H9 (cell line): ENCODE results near the gene NT5DC4. TPM values are rescaled to one million over a fixed set of nuclear protein-coding genes. Genes with fewer than 3 reads are reported as not detected.

Experiments
- DNase-seq: peaks from one replicate; pipeline ENCODE4 v3.0.0-alpha.2; 2017
- H2AFZ ChIP-seq: one replicate; pipeline ENCODE4 v1.6.1; 2013; ENCODE audit warnings: mild to moderate bottlenecking, low read length, control low read depth, moderate library complexity
- H2AK5ac ChIP-seq: 2 replicates; pipeline ENCODE4 v1.6.1; 2013; ENCODE audit warnings: low read length, control low read depth, mixed read lengths; ENCODE audit not compliant: insufficient read length
- H2BK120ac ChIP-seq: one replicate; pipeline ENCODE4 v1.6.1; 2013; ENCODE audit warnings: low read depth, mild to moderate bottlenecking, low read length, control low read depth, inconsistent platforms; ENCODE audit not compliant: poor library complexity, severe bottlenecking
- H2BK12ac ChIP-seq: 2 replicates; pipeline ENCODE4 v1.6.1; 2013; ENCODE audit warnings: low read length, control low read depth, mixed read lengths, low read depth; ENCODE audit not compliant: insufficient read length
- H2BK15ac ChIP-seq: 2 replicates; pipeline ENCODE4 v1.6.1; 2013; ENCODE audit warnings: low read depth, low read length, control low read depth
- H2BK20ac ChIP-seq: one replicate; pipeline ENCODE4 v1.6.1; 2013; ENCODE audit warnings: low read depth, mild to moderate bottlenecking, low read length, control low read depth, inconsistent platforms; ENCODE audit not compliant: poor library complexity, severe bottlenecking
- H2BK5ac ChIP-seq: 2 replicates; pipeline ENCODE4 v1.6.1; 2013; ENCODE audit warnings: low read length, control low read depth, mixed read lengths; ENCODE audit not compliant: insufficient read length
- H3K14ac ChIP-seq: 2 replicates; pipeline ENCODE4 v1.6.1; 2013; ENCODE audit warnings: low read length, control low read depth; ENCODE audit not compliant: insufficient read depth
- H3K18ac ChIP-seq: 2 replicates; pipeline ENCODE4 v1.6.1; 2013; ENCODE audit warnings: low read depth, mild to moderate bottlenecking, mixed read lengths, low read length, control low read depth; ENCODE audit not compliant: insufficient read length
- H3K23ac ChIP-seq: 2 replicates; pipeline ENCODE4 v1.6.1; 2013; ENCODE audit warnings: low read length, control low read depth, mixed read lengths, low read depth; ENCODE audit not compliant: insufficient read length
- H3K23me2 ChIP-seq: 2 replicates; pipeline ENCODE4 v1.6.1; 2013; ENCODE audit warnings: low read depth, mild to moderate bottlenecking, mixed read lengths, low read length, control low read depth; ENCODE audit not compliant: insufficient read length, poor library complexity, severe bottlenecking
- H3K27ac ChIP-seq: 2 replicates; pipeline ENCODE4 v1.5.1; 2013; ENCODE audit warnings: low read length, control low read depth, mixed read lengths, low read depth; ENCODE audit not compliant: insufficient read length
- H3K27me3 ChIP-seq: 2 replicates; pipeline ENCODE4 v1.6.1; 2013; ENCODE audit warnings: low read length, control low read depth, inconsistent platforms; ENCODE audit not compliant: insufficient read depth
- H3K4ac ChIP-seq: 2 replicates; pipeline ENCODE4 v1.6.1; 2013; ENCODE audit warnings: low read depth, mild to moderate bottlenecking, control low read depth, inconsistent platforms, low read length, moderate library complexity
- H3K4me1 ChIP-seq: 2 replicates; pipeline ENCODE4 v1.6.1; 2013; ENCODE audit warnings: low read length, control low read depth, inconsistent platforms; ENCODE audit not compliant: insufficient read depth
- H3K4me2 ChIP-seq: 2 replicates; pipeline ENCODE4 v1.6.1; 2013; ENCODE audit warnings: low read length, control low read depth, mixed read lengths; ENCODE audit not compliant: insufficient read length, insufficient read depth
- H3K56ac ChIP-seq: 2 replicates; pipeline ENCODE4 v1.6.1; 2013; ENCODE audit warnings: low read depth, mild to moderate bottlenecking, mixed read lengths, low read length, control low read depth; ENCODE audit not compliant: insufficient read length
- H3K79me1 ChIP-seq: 2 replicates; pipeline ENCODE4 v1.6.1; 2013; ENCODE audit warnings: low read depth, mild to moderate bottlenecking, moderate library complexity, low read length, control low read depth, inconsistent platforms; ENCODE audit not compliant: insufficient read depth, poor library complexity, severe bottlenecking
- H3K79me2 ChIP-seq: 2 replicates; pipeline ENCODE4 v1.6.1; 2013; ENCODE audit warnings: low read length, control low read depth, inconsistent platforms; ENCODE audit not compliant: insufficient read depth
- H3K9ac ChIP-seq: 2 replicates; pipeline ENCODE4 v1.6.1; 2013; ENCODE audit warnings: low read length, control low read depth, mixed read lengths; ENCODE audit not compliant: insufficient read length; ENCODE audit errors: extremely low read depth
- H3K9me3 ChIP-seq: one replicate; pipeline ENCODE4 v1.6.1; 2013; ENCODE audit warnings: low read depth, low read length, inconsistent platforms; ENCODE audit not compliant: control insufficient read depth
- H3T11ph ChIP-seq: one replicate; pipeline ENCODE4 v1.6.1; 2013; ENCODE audit warnings: mild to moderate bottlenecking, low read length, control low read depth, inconsistent platforms
- H4K20me1 ChIP-seq: one replicate; pipeline ENCODE4 v1.6.1; 2013; ENCODE audit not compliant: control insufficient read depth, insufficient read length, insufficient read depth
- H4K5ac ChIP-seq: 2 replicates; pipeline ENCODE4 v1.6.1; 2013; ENCODE audit warnings: low read depth, mild to moderate bottlenecking, mixed read lengths, low read length, control low read depth; ENCODE audit not compliant: insufficient read length
- H4K8ac ChIP-seq: replicated peaks from 2 replicates; pipeline ENCODE4 v1.6.1; 2013; ENCODE audit warnings: low read length, control low read depth, mixed read lengths, low read depth; ENCODE audit not compliant: insufficient read length
- H4K91ac ChIP-seq: 2 replicates; pipeline ENCODE4 v1.6.1; 2013; ENCODE audit warnings: low read depth, mild to moderate bottlenecking, moderate library complexity, mixed read lengths, low read length, control low read depth; ENCODE audit not compliant: insufficient read length
- H3K27ac Mint-ChIP-seq, 3 experiments: 2 replicates in 2 of 3; 3 replicates in 1 of 3; pipeline ENCODE4 v1.8.0; 2020 to 2021; ENCODE audit warnings: mixed read lengths in 3 of 3, mild to moderate bottlenecking in 1 of 3, moderate library complexity in 1 of 3
- H3K27me3 Mint-ChIP-seq: 2 replicates; pipeline ENCODE4 v1.8.0; 2021; ENCODE audit warnings: low read depth, mild to moderate bottlenecking, moderate library complexity, mixed read lengths
- H3K36me3 Mint-ChIP-seq, 3 experiments: 2 replicates in 2 of 3; 3 replicates in 1 of 3; pipeline ENCODE4 v1.8.0; 2020 to 2021; ENCODE audit warnings: low read depth in 3 of 3, mixed read lengths in 3 of 3; ENCODE audit not compliant: insufficient read depth in 1 of 3
- H3K4me1 Mint-ChIP-seq, 2 experiments: 2 replicates each; pipeline ENCODE4 v1.8.0; 2020; ENCODE audit warnings: mixed read lengths in 2 of 2
- H3K4me3 Mint-ChIP-seq, 2 experiments: 2 replicates in 1 of 2; 3 replicates in 1 of 2; pipeline ENCODE4 v1.8.0; 2020 to 2021; ENCODE audit warnings: mild to moderate bottlenecking in 2 of 2, mixed read lengths in 2 of 2, moderate library complexity in 1 of 2
- H3K9me3 Mint-ChIP-seq, 2 experiments: 2 replicates in 1 of 2; 3 replicates in 1 of 2; pipeline ENCODE4 v1.8.0; 2020; ENCODE audit warnings: mild to moderate bottlenecking in 2 of 2, mixed read lengths in 2 of 2, moderate library complexity in 1 of 2
- CTCF ChIP-seq: fragments of 200-600 bp; sonication (generic); conservative IDR thresholded peaks from 3 replicates; pipeline ENCODE4 v1.8.0; 2021; ENCODE audit warnings: antibody characterized with exemption, mild to moderate bottlenecking
- total RNA-seq: library from RNA; stranded (reverse); gene quantifications from 2 replicates; pipeline ENCODE4 v1.2.1, GENCODE V29; 2021

NT5DC4 gene
- total RNA-seq, 1 experiment from 2014 or later = not detected

DNA sequence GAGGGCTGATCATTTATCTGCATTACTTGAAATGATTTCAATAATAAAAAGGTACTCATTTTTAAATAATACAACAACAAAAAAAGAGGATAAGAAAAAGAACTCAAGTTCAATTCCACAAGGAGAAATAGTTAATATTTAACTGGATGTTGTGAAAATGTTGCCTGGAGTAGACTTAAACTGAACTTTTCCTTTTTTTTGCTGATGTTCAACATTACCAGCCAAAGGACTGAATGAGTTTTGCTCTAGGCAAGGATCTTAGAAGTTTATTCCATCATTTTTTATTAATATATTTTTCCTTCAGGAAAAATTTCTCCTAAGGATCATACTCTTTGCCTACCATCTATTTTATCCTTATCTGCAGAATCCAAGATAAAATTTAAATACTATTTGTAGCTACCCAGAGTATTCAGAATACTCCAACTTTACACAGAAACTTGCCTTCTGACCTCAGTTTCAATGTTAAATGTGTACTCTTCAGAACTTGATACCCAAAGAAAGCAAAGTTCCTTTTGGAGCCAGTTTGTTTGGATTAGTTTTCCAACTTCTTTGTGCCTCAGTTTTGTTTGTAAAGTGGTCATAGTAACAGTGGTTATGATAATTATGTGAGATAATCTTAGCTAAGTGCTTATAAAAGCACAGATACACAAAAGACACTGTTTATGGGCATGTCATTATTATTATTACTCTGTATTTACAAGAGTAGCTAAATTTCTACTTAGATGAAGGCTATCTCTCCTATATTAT, 30.8 kb downstream of the NT5DC4 start:
- Histone ChIP-seq H3K27ac (no peak overlapping the region), H4K91ac (no peak overlapping the region), H3T11ph (no peak overlapping the region), H4K20me1 (no peaks in the 10 kb centered on the region), H4K5ac (no peak overlapping the region), H2BK120ac (no peak overlapping the region), H3K9ac (no peak overlapping the region), H2BK20ac (no peak overlapping the region), H3K4ac (no peak overlapping the region), H2BK5ac (no peak overlapping the region), H3K23me2 (no peaks in the 10 kb centered on the region), H4K8ac (no peak overlapping the region), H3K56ac (no peak overlapping the region), H3K4me2 (no peak overlapping the region), H3K79me1 (peaks cover 3% of the 10 kb centered on the region), H2AK5ac (no peak overlapping the region), H2AFZ (no peak overlapping the region), H2BK15ac (no peak overlapping the region), H3K27me3 (no peaks in the 10 kb centered on the region), H3K14ac (no peak overlapping the region), H3K9me3 (no peaks in the 10 kb centered on the region), H2BK12ac (no peak overlapping the region), H3K18ac (no peak overlapping the region), H3K79me2 (no peaks in the 10 kb centered on the region), H3K23ac (no peak overlapping the region), H3K4me1 (no peaks in the 10 kb centered on the region; the same call in 1 of the 2 replicates)
- no peak for DNase-seq
- Mint-ChIP-seq H3K4me3 (no peak overlapping the region), H3K36me3 (peaks cover 16 to 62% (median 56%) of the 10 kb centered on the region in 3 experiments; a peak in 6 of 7 replicates), H3K4me1 (peaks cover 2 to 6% of the 10 kb centered on the region in 2 experiments; a peak in 3 of 4 replicates), H3K9me3 (no peaks in the 10 kb centered on the region), H3K27ac (no peak overlapping the region), H3K27me3 (no peaks in the 10 kb centered on the region)
- TF ChIP-seq CTCF = no peak
